IMR-90 (cell line): ENCODE results near the gene PXMP2. TPM values are rescaled to one million over a fixed set of nuclear protein-coding genes. Genes with fewer than 3 reads are reported as not detected.

Experiments
- ATAC-seq: fragments of 200-7000 bp; cut with Tn5 transposase; 2 replicates; pipeline ENCODE4 v1.9.1; 2020; ENCODE audit warnings: low read depth, mild to moderate bottlenecking, moderate library complexity
- BruUV-seq: library from RNA; stranded (reverse); fragments of 400-500 nt; replicated peaks from 2 replicates; lab custom pipeline; 2021; lab: Mats Ljungman, UMichigan
- CTCF ChIA-PET: fragments of 300-600 bp; formaldehyde crosslinking; extraction: SDS; loops from one replicate; lab custom pipeline; 2021; ENCODE audit warnings: antibody characterized with exemption; lab: Yijun Ruan, JAX
- POLR2A ChIA-PET: fragments of 300-600 bp; sonication (Branson Sonifier 250); formaldehyde crosslinking; loops from one replicate; lab custom pipeline; 2022; ENCODE audit warnings: antibody characterized with exemption; ENCODE audit not compliant: unreplicated experiment; lab: Charles Lee
- DNase-seq: peaks from one replicate; pipeline ENCODE4 v3.0.0; 2013
- H2AFZ ChIP-seq: replicated peaks from 2 replicates; pipeline ENCODE3; 2013; ENCODE audit warnings: low read length, mild to moderate bottlenecking; ENCODE audit not compliant: poor library complexity
- H2AK5ac ChIP-seq: 2 replicates; pipeline ENCODE4 v1.6.1; 2013; ENCODE audit warnings: low read depth, low read length, inconsistent platforms
- H2AK9ac ChIP-seq: replicated peaks from 2 replicates; pipeline ENCODE3; 2013; ENCODE audit warnings: mild to moderate bottlenecking, low read depth, low read length, moderate library complexity; ENCODE audit not compliant: poor library complexity
- H2BK120ac ChIP-seq: 2 replicates; pipeline ENCODE4 v1.6.1; 2013; ENCODE audit warnings: low read depth, low read length, inconsistent platforms
- H2BK15ac ChIP-seq: 3 replicates; pipeline ENCODE4 v1.6.1; 2013; ENCODE audit warnings: low read depth, low read length, inconsistent platforms
- H2BK20ac ChIP-seq: 2 replicates; pipeline ENCODE4 v1.6.1; 2013; ENCODE audit warnings: low read depth, mild to moderate bottlenecking, inconsistent platforms, low read length, moderate library complexity
- H2BK5ac ChIP-seq: 2 replicates; pipeline ENCODE4 v1.6.1; 2013; ENCODE audit warnings: mild to moderate bottlenecking, low read depth, low read length, inconsistent platforms; ENCODE audit not compliant: poor library complexity, severe bottlenecking
- H3K14ac ChIP-seq: replicated peaks from 2 replicates; pipeline ENCODE4 v1.6.1; 2013; ENCODE audit warnings: low read depth, low read length, inconsistent platforms
- H3K18ac ChIP-seq: 2 replicates; pipeline ENCODE4 v1.6.1; 2013; ENCODE audit warnings: low read depth, low read length, control low read depth
- H3K23ac ChIP-seq: 2 replicates; pipeline ENCODE4 v1.6.1; 2013; ENCODE audit warnings: low read depth, low read length, inconsistent platforms
- H3K27ac ChIP-seq: 2 replicates; pipeline ENCODE4 v1.5.1; 2013; ENCODE audit warnings: mild to moderate bottlenecking, control low read depth, low read length; ENCODE audit not compliant: insufficient read depth
- H3K27me3 ChIP-seq: 2 replicates; pipeline ENCODE4 v1.6.1; 2013; ENCODE audit warnings: low read length; ENCODE audit not compliant: control insufficient read depth, insufficient read depth
- H3K36me3 ChIP-seq: 2 replicates; pipeline ENCODE4 v1.6.1; 2013; ENCODE audit warnings: low read length, mixed read lengths; ENCODE audit not compliant: control insufficient read depth, insufficient read depth
- H3K4ac ChIP-seq: 2 replicates; pipeline ENCODE4 v1.6.1; 2013; ENCODE audit warnings: low read depth, low read length, inconsistent platforms
- H3K4me1 ChIP-seq: 2 replicates; pipeline ENCODE4 v1.6.1; 2013; ENCODE audit warnings: low read length, mixed read lengths; ENCODE audit not compliant: control insufficient read depth, insufficient read depth
- H3K4me2 ChIP-seq: 2 replicates; pipeline ENCODE4 v1.6.1; 2013; ENCODE audit warnings: low read depth, mild to moderate bottlenecking, control low read depth, low read length, moderate library complexity
- H3K4me3 ChIP-seq: 2 replicates; pipeline ENCODE4 v1.5.1; 2013; ENCODE audit warnings: low read depth, mild to moderate bottlenecking, control low read depth, low read length, moderate library complexity; ENCODE audit not compliant: insufficient read depth
- H3K56ac ChIP-seq: 2 replicates; pipeline ENCODE4 v1.6.1; 2013; ENCODE audit warnings: low read length, inconsistent platforms; ENCODE audit not compliant: insufficient read depth; ENCODE audit errors: extremely low read depth
- H3K79me1 ChIP-seq, 2 experiments: 2 replicates each; pipeline ENCODE4 v1.6.1; 2013; ENCODE audit warnings: low read length in 2 of 2, inconsistent platforms in 1 of 2, low read depth in 1 of 2
- H3K9ac ChIP-seq: 2 replicates; pipeline ENCODE4 v1.6.1; 2013; ENCODE audit warnings: low read depth, low read length, control low read depth
- H3K9me1 ChIP-seq: 2 replicates; pipeline ENCODE4 v1.6.1; 2013; ENCODE audit warnings: low read length, inconsistent platforms; ENCODE audit not compliant: insufficient read depth
- H3K9me3 ChIP-seq: 2 replicates; pipeline ENCODE4 v1.6.1; 2013; ENCODE audit warnings: low read length; ENCODE audit not compliant: control insufficient read depth, insufficient read depth
- H4K20me1 ChIP-seq: 2 replicates; pipeline ENCODE4 v1.6.1; 2013; ENCODE audit warnings: low read length, inconsistent platforms; ENCODE audit not compliant: insufficient read depth
- H4K5ac ChIP-seq: 2 replicates; pipeline ENCODE4 v1.6.1; 2013; ENCODE audit warnings: mild to moderate bottlenecking, low read depth, low read length, control low read depth
- H4K8ac ChIP-seq, 2 experiments: 2 replicates each; pipeline ENCODE4 v1.6.1; 2013; ENCODE audit warnings: low read depth in 2 of 2, low read length in 2 of 2, control low read depth in 1 of 2, inconsistent platforms in 1 of 2
- H4K91ac ChIP-seq: 2 replicates; pipeline ENCODE4 v1.6.1; 2013; ENCODE audit warnings: low read depth, low read length, inconsistent platforms; ENCODE audit not compliant: insufficient read depth
- BHLHE40 ChIP-seq: fragments of 150-350 bp; IDR thresholded peaks from 2 replicates; pipeline ENCODE4 v1.6.1; 2016; ENCODE audit warnings: mild to moderate bottlenecking, low read depth, low read length
- CEBPB ChIP-seq: IDR thresholded peaks from 2 replicates; pipeline ENCODE4 v1.6.1; 2012; ENCODE audit warnings: low read depth, low read length, improper control_type of control experiment
- CHD1 ChIP-seq: IDR thresholded peaks from 2 replicates; pipeline ENCODE4 v1.6.1; 2012; ENCODE audit warnings: low read depth, low read length, improper control_type of control experiment
- FOS ChIP-seq: fragments of 150-350 bp; IDR thresholded peaks from 2 replicates; pipeline ENCODE4 v1.6.1; 2016; ENCODE audit warnings: low read depth, low read length
- MAFK ChIP-seq: IDR thresholded peaks from 2 replicates; pipeline ENCODE4 v1.6.1; 2012; ENCODE audit warnings: low read depth, low read length, improper control_type of control experiment
- MAZ ChIP-seq: IDR thresholded peaks from 2 replicates; pipeline ENCODE4 v1.6.1; 2012; ENCODE audit warnings: low read depth, mild to moderate bottlenecking, low read length, improper control_type of control experiment, moderate library complexity, borderline replicate concordance
- MXI1 ChIP-seq: IDR thresholded peaks from 2 replicates; pipeline ENCODE4 v1.6.1; 2012; ENCODE audit warnings: low read depth, mild to moderate bottlenecking, low read length, moderate library complexity, borderline replicate concordance
- NFE2L2 ChIP-seq: fragments of 150-350 bp; IDR thresholded peaks from 2 replicates; pipeline ENCODE4 v1.6.1; 2016; ENCODE audit warnings: low read depth, mild to moderate bottlenecking, low read length
- POLR2A ChIP-seq: IDR thresholded peaks from 2 replicates; pipeline ENCODE4 v1.6.1; 2012; ENCODE audit warnings: mild to moderate bottlenecking, low read depth, low read length
- RAD21 ChIP-seq: IDR thresholded peaks from 2 replicates; pipeline ENCODE4 v1.6.1; 2012; ENCODE audit warnings: low read length, improper control_type of control experiment
- RCOR1 ChIP-seq: IDR thresholded peaks from 2 replicates; pipeline ENCODE4 v1.6.1; 2012; ENCODE audit warnings: mild to moderate bottlenecking, low read length, improper control_type of control experiment; ENCODE audit not compliant: insufficient replicate concordance
- RFX5 ChIP-seq: IDR thresholded peaks from 2 replicates; pipeline ENCODE4 v1.8.0; 2012; ENCODE audit warnings: low read depth, mild to moderate bottlenecking, low read length, moderate library complexity
- SMC3 ChIP-seq: fragments of 150-350 bp; IDR thresholded peaks from 2 replicates; pipeline ENCODE4 v1.6.1; 2016; ENCODE audit warnings: low read depth, mild to moderate bottlenecking, antibody characterized with exemption, low read length, moderate library complexity
- WGBS, 2 experiments: methylation state at CpG; one replicate each; pipeline versions ENCODE4 v1.1.5 to v1.1.7; 2013; ENCODE audit warnings: missing lambda C conversion rate in 2 of 2; ENCODE audit not compliant: insufficient read length in 1 of 2; ENCODE audit errors: extremely low coverage in 2 of 2; 5-methylcytosine and 5-hydroxymethylcytosine counted together
- dilution Hi-C: fragments of 300-500 bp; cut with HindIII; formaldehyde crosslinking; loops from one replicate; pipeline ENCODE4 v1.14.3; 2018; ENCODE audit warnings: low sequenced_read_pairs; ENCODE audit not compliant: unreplicated experiment
- in situ Hi-C: fragments of 300-500 bp; cut with MboI; formaldehyde crosslinking; loops from 3 replicates; pipeline ENCODE4 v1.14.3; 2019; ENCODE audit warnings: low sequenced_read_pairs, inconsistent platforms, mixed read lengths
- intact Hi-C: fragments of 100-400 bp; cut with micrococcal nuclease; formaldehyde crosslinking; loops from 2 replicates; pipeline ENCODE4 v1.10.0; 2022
- polyA plus RNA-seq, 3 experiments: library from polyadenylated mRNA; depleted of rRNA; stranded (reverse); fragments of >200 nt; gene quantifications; 2 replicates each; pipeline ENCODE4 v1.2.3, GENCODE V29; 2012; ENCODE audit warnings: low replicate concordance in 1 of 3
- total RNA-seq: library from RNA; depleted of rRNA; stranded (reverse); fragments of >200 nt; gene quantifications from 2 replicates; pipeline ENCODE4 v1.2.3, GENCODE V29; 2012
- TF ChIP-seq, protein P1 (sequence below): conservative IDR thresholded peaks from 2 replicates; pipeline ENCODE4 v1.5.1; 2012; ENCODE audit warnings: mild to moderate bottlenecking, low read depth, low read length, improper control_type of control experiment
- TF ChIP-seq, protein P2 (sequence below): fragments of 150-350 bp; IDR thresholded peaks from 2 replicates; pipeline ENCODE4 v1.6.1; 2016; ENCODE audit warnings: low read depth, mild to moderate bottlenecking, low read length, moderate library complexity, borderline replicate concordance

The PXMP2 gene
- total and polyA plus RNA-seq, 2 of the 4 experiments (the other 2 are of a cell fraction), result 10.9 to 20.1 TPM

DNA sequence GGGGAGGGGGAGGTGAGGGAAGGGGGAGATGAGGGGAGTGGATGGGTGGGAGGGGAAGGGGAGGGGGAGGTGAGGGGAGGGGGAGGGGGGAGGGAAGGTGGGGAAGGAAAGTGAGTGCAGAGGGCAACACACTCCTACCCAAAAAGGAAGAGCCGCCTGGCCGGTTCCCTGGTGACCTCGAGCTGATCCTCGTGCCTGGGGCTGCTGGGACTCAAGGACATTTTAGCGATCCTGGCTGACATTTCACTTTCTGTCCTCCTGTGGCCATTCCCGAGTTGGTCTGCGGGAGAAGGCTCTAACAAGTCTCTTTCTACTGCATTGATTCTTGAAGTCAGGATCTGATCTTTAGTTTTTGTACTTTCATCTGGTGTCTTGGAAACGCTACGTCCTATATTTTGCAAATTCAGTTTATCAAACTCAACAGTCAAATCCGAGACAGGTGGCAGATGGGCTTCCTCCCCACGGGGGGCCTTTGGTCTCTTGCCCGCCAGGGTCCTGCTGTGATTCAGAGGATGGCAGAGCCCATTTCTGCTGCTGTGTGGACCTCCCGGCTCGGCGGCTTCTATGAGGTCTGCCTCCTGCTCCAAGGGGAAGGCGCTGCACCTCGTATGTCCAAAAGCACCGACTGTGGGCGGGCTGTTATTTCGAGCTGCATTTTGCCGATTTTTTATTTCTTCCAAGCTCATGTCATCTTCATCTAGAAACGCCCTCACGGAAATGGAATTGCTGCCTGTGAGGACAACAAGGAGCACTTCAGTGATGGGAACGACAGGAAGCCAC, 42.3 kb downstream of the PXMP2 start:
- Histone ChIP-seq H3K27ac (no peak overlapping the region), H2BK5ac (no peak overlapping the region), H2BK20ac (no peak overlapping the region), H2AK5ac (no peak overlapping the region), H2AK9ac (no peak overlapping the region), H2AFZ (no peak overlapping the region), H3K4me3 (no peak overlapping the region), H3K9ac (no peak overlapping the region), H3K4ac (no peak overlapping the region), H3K18ac (no peak overlapping the region), H4K5ac (no peak overlapping the region), H4K20me1 (peaks cover 15% of the 10 kb centered on the region), H4K8ac (no peak overlapping the region), H3K27me3 (no peaks in the 10 kb centered on the region), H3K79me1 (peaks cover 24 to 28% of the 10 kb centered on the region in 2 experiments), H3K14ac (no peak overlapping the region), H3K56ac (no peak overlapping the region), H3K36me3 (peaks cover 73% of the 10 kb centered on the region), H3K9me1 (no peaks in the 10 kb centered on the region), H3K4me1 (no peaks in the 10 kb centered on the region), H3K23ac (no peak overlapping the region), H4K91ac (no peak overlapping the region), H2BK15ac (no peak overlapping the region), H3K9me3 (no peaks in the 10 kb centered on the region), H2BK120ac (no peak overlapping the region), H3K4me2 (no peak overlapping the region)
- CTCF ChIA-PET, result no interaction called here
- in situ Hi-C loops, result no loop called here
- ATAC-seq, result no peak; the same call in 1 of the 2 replicates
- DNase-seq, result no peak
- TF ChIP-seq RFX5 (no peak), FOS (no peak), MAZ (no peak), POLR2A (no peak), MXI1 (no peak), SMC3 (no peak), BHLHE40 (no peak), MAFK (no peak), CHD1 (no peak), RCOR1 (no peak), CEBPB (no peak), RAD21 (no peak), NFE2L2 (no peak)
- TF ChIP-seq, protein P1, sequence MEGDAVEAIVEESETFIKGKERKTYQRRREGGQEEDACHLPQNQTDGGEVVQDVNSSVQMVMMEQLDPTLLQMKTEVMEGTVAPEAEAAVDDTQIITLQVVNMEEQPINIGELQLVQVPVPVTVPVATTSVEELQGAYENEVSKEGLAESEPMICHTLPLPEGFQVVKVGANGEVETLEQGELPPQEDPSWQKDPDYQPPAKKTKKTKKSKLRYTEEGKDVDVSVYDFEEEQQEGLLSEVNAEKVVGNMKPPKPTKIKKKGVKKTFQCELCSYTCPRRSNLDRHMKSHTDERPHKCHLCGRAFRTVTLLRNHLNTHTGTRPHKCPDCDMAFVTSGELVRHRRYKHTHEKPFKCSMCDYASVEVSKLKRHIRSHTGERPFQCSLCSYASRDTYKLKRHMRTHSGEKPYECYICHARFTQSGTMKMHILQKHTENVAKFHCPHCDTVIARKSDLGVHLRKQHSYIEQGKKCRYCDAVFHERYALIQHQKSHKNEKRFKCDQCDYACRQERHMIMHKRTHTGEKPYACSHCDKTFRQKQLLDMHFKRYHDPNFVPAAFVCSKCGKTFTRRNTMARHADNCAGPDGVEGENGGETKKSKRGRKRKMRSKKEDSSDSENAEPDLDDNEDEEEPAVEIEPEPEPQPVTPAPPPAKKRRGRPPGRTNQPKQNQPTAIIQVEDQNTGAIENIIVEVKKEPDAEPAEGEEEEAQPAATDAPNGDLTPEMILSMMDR, result no peak
- TF ChIP-seq, protein P2, sequence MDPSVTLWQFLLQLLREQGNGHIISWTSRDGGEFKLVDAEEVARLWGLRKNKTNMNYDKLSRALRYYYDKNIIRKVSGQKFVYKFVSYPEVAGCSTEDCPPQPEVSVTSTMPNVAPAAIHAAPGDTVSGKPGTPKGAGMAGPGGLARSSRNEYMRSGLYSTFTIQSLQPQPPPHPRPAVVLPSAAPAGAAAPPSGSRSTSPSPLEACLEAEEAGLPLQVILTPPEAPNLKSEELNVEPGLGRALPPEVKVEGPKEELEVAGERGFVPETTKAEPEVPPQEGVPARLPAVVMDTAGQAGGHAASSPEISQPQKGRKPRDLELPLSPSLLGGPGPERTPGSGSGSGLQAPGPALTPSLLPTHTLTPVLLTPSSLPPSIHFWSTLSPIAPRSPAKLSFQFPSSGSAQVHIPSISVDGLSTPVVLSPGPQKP, result no peak
- BruUV-seq, result no TSS peak
- dilution Hi-C loops, result no loop called here
- WGBS, 2 experiments, result 88% methylated on average over 5 of the region's 24 CpGs; no CpG with 5 or more reads in 1 of the 2 experiments
- POLR2A ChIA-PET, result no interaction called here
- intact Hi-C loops, result no loop called here
